RWPE2 (cell line): ENCODE results near the gene FCHSD2.
A peak's percentile ranks its signal among the peaks of the same experiment; 100 is the strongest.
"Not testable (repeated sequence)": the region's sequence is repeated elsewhere in the genome, so short reads cannot be mapped to it uniquely, and the experiment has no call there.

Experiments used
- ATAC-seq: fragments of 200-7000 bp; cut with Tn5 transposase; 3 replicates; pipeline ENCODE4 v1.9.1; 2021; ENCODE audit warnings: low read depth
- DNase-seq: peaks from one replicate; pipeline ENCODE4 v3.0.0-alpha.2; 2020; ENCODE audit warnings: low spot score
- H3K27ac ChIP-seq: fragments of 450-650 bp; 2 replicates; pipeline ENCODE4 v1.5.1; 2017; ENCODE audit warnings: mild to moderate bottlenecking; ENCODE audit not compliant: poor library complexity, severe bottlenecking
- H3K27me3 ChIP-seq: fragments of 250-450 bp; sonication (Bioruptor Pico); 2 replicates; pipeline ENCODE4 v1.5.1; 2021; ENCODE audit warnings: mild to moderate bottlenecking, moderate library complexity; ENCODE audit not compliant: insufficient read depth, poor library complexity, severe bottlenecking
- H3K36me3 ChIP-seq: fragments of 250-450 bp; sonication (Bioruptor Pico); 2 replicates; pipeline ENCODE4 v1.5.1; 2020; ENCODE audit warnings: low read depth, mild to moderate bottlenecking, moderate library complexity
- H3K4me1 ChIP-seq: fragments of 250-450 bp; sonication (Bioruptor Pico); 2 replicates; pipeline ENCODE4 v1.5.1; 2021; ENCODE audit warnings: mild to moderate bottlenecking, moderate library complexity; ENCODE audit not compliant: insufficient read depth, poor library complexity, severe bottlenecking
- H3K4me3 ChIP-seq: fragments of 250-450 bp; sonication (Bioruptor Pico); 2 replicates; pipeline ENCODE4 v1.5.1; 2021; ENCODE audit warnings: mild to moderate bottlenecking, moderate library complexity; ENCODE audit not compliant: severe bottlenecking
- H3K9me3 ChIP-seq: fragments of 250-450 bp; sonication (Bioruptor Pico); 2 replicates; pipeline ENCODE4 v1.5.1; 2021; ENCODE audit warnings: mild to moderate bottlenecking, moderate library complexity; ENCODE audit not compliant: severe bottlenecking
- TF ChIP-seq, protein P1 (sequence below): fragments of 450-650 bp; IDR thresholded peaks from one replicate; pipeline ENCODE4 v1.5.1; 2017; ENCODE audit warnings: mild to moderate bottlenecking, moderate library complexity; ENCODE audit not compliant: poor library complexity, severe bottlenecking

FCHSD2 gene

DNA sequence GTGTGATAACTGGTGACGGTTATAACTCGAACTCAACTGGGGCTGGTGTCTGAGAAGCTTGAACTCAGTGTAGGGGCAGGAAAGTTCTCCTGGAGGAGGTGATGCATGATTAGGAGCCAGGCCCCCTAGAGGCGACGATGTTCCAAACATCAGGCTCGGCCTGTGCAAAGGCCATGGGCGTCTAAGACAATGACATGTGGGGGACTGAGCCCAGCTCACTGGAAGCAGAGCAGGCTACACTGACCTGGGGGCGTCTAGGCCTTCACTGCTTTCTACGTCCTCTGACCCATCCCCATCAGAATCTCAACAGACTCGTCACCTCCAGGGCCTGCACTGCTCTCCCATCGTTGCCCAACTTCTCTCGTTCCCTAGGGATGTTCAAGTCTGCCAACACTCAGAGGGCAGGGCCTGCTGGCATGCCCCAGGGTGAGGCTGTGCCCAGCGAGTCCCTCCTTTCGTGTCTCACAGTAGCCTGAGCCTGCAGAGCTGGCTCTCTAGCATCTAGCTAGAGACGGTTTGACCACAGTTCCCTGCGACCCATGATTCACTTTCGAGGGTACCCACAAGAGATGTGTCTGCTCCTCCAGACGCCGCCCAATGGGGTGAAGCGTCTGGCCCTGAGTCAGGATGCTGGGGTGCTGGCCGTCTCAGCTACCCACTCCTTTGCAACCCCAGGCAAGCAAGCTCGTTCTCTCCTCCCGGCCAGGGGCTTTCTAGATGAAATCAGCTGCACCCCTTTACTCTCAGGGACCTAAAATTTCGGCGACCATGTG is 329.0 kb downstream of the FCHSD2 start:
- H3K4me3 ChIP-seq: peak overlapping the region; percentile 66
- peak overlapping the region; percentile 67 for H3K27ac ChIP-seq
- DNase-seq (no peak), ATAC-seq (peak; percentile 50)
- H3K36me3 ChIP-seq: peaks cover 15% of the 10 kb centered on the region
- no peaks in the 10 kb centered on the region for H3K9me3 ChIP-seq
- no peaks in the 10 kb centered on the region for H3K27me3 ChIP-seq
- TF ChIP-seq, protein P1, sequence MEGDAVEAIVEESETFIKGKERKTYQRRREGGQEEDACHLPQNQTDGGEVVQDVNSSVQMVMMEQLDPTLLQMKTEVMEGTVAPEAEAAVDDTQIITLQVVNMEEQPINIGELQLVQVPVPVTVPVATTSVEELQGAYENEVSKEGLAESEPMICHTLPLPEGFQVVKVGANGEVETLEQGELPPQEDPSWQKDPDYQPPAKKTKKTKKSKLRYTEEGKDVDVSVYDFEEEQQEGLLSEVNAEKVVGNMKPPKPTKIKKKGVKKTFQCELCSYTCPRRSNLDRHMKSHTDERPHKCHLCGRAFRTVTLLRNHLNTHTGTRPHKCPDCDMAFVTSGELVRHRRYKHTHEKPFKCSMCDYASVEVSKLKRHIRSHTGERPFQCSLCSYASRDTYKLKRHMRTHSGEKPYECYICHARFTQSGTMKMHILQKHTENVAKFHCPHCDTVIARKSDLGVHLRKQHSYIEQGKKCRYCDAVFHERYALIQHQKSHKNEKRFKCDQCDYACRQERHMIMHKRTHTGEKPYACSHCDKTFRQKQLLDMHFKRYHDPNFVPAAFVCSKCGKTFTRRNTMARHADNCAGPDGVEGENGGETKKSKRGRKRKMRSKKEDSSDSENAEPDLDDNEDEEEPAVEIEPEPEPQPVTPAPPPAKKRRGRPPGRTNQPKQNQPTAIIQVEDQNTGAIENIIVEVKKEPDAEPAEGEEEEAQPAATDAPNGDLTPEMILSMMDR: peak; percentile 81
- H3K4me1 ChIP-seq: peaks cover 13% of the 10 kb centered on the region

DNA sequence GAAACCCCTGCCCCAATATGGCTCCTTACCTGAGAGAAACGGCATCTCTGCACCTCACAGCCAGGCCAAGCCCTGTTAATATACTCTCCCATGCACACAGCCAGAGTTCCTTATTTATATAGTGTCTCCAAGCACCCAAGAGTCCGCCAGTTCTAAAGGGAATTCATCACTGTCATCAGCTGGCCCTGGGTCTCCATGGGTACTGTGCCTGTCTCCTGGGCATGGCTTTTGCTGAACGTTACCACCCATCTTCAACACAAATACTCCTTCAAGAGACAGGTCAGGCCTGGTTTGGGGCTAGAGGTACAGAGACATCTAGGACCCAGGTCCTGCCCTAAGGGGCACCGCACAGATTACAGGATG is 329.5 kb downstream of the FCHSD2 start:
- H3K27me3 ChIP-seq: no peaks in the 10 kb centered on the region
- H3K4me1 ChIP-seq: peaks cover 13% of the 10 kb centered on the region
- ATAC-seq: peak; percentile 1; the same call in 2 of the 3 replicates
- peak overlapping the region; percentile 66 for H3K4me3 ChIP-seq
- H3K27ac ChIP-seq: peak overlapping the region; percentile 67
- TF ChIP-seq, protein P1: no peak
- H3K9me3 ChIP-seq: no peaks in the 10 kb centered on the region
- DNase-seq: no peak
- H3K36me3 ChIP-seq: peaks cover 15% of the 10 kb centered on the region

DNA sequence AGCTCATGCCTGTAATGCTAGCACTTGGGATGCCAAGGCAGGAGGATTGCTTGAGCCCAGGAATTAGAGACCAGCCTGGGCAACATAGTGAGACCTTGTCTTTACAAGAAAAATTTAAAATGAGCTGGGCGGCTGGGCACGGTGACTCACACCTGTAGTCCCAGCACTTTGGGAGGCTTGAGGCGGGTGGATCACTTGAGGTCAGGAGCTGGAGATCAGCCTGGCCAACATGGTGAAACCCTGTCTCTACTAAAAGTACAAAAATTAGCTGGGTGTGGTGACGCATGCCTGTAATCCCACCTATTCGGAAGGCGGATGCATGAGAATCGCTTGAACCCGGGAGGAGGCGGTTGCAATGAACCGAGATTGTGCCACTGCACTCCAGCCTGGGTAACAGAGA is 330.4 kb downstream of the FCHSD2 start:
- not testable (repeated sequence) for H3K27me3 ChIP-seq, ATAC-seq, H3K9me3 ChIP-seq, H3K27ac ChIP-seq, H3K4me3 ChIP-seq, DNase-seq
- H3K36me3 ChIP-seq: peaks cover 15% of the 10 kb centered on the region
- peaks cover 13% of the 10 kb centered on the region for H3K4me1 ChIP-seq

DNA sequence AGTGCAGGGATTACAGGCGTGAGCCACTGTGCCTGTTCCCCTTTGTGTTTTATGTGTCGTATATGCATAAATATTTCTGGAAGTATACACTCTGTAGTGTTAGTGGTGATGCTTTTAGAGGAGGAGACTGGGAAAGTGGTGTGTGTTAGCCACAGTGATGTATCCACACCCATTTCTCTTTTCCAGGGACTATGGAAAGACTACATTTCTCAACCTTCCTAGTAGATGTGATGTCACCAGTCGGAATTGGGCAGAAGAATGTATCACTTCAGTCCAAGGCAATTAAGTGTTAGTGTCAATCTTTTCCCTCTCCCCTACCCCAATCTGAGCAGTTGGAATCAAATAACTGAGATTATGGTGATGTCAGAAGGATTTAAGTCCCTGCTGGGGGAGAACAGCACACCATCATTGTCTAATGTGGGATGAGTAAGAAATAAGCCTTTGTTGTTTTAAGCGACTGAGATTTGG is 333.8 kb downstream of the FCHSD2 start:
- Histone ChIP-seq H3K27me3 (no peaks in the 10 kb centered on the region), H3K27ac (no peak overlapping the region), H3K36me3 (peaks cover 15% of the 10 kb centered on the region), H3K4me3 (no peak overlapping the region), H3K4me1 (peaks cover 10% of the 10 kb centered on the region), H3K9me3 (no peaks in the 10 kb centered on the region)
- TF ChIP-seq, protein P1: no peak
- ATAC-seq: no peak
- DNase-seq: no peak

DNA sequence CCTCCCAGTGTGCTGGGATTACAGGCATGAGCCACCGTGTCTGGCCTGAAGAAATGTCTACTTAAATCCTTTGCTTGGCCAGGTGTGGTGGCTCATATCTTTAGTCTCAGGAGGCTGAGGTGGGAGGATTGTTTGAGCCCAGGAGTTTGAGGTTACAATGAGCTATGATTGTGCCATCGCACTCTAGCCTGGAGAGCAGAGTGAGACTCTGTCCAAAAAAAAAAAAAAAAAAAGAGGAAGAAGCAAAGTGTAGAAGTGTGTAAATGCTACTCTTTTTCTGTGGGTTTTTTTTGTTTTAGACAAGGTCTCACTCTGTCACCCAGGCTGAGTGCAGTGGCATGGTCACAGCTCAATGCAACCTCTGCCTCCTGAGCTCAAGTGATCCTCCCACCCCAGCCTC is 334.3 kb downstream of the FCHSD2 start:
- H3K27me3 ChIP-seq: no peaks in the 10 kb centered on the region
- H3K27ac ChIP-seq: no peak overlapping the region
- ATAC-seq: no peak
- H3K4me3 ChIP-seq: no peak overlapping the region
- TF ChIP-seq, protein P1: no peak
- DNase-seq: no peak
- no peaks in the 10 kb centered on the region for H3K9me3 ChIP-seq
- peaks cover 9% of the 10 kb centered on the region for H3K4me1 ChIP-seq
- peaks cover 15% of the 10 kb centered on the region for H3K36me3 ChIP-seq
